ENCODE data around the gene SH3PXD2A.
A peak's percentile ranks its signal among the peaks of the same experiment; 100 is the strongest.
"Not testable (repeated sequence)": the region's sequence is repeated elsewhere in the genome, so short reads cannot be mapped to it uniquely, and the experiment has no call there.

The SH3PXD2A gene

DNA sequence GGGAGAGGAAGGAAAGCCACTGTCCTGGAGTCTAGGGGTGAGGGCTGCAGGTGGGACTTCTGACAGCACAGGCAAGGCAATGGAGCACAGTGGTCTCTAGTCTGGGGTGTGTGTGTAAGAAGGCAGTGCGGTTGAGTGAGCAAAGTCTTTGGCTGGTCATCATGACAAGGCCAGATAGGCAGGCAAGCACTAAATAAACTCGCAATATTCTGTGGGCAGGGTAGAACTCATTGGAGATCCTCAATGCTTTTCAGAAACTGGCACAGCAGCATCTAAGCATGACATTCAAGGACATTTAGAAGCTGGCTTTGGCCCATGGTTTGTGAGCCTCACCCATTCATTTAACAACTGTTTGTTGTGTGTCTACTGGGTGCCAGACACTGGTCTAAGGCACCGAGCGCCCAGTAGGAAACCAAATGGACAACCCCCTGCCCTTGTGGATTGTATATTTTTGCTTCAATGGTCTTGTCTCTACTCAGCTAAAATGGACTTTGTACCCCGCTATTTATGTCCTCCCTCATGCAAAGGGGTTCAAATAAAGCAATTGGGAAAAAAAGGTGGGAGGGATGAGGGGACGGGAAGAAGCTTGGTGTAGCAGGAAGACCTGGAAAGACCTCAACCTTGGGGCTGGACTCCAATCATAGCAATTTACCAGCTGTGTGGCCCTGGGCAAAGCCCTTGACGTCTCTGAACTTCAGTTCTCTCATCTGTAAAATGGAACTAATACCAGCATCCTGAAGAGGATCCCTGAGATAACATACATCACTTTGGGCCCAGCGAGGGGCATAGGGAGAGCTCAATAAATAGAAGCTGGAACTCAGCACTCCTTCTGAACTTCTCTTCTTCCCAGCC lies 245.9 kb downstream of the SH3PXD2A start:
- no peak overlapping the region for H3K4me3 ChIP-seq (ENCODE audit: low read length)
- TF ChIP-seq, protein P1, sequence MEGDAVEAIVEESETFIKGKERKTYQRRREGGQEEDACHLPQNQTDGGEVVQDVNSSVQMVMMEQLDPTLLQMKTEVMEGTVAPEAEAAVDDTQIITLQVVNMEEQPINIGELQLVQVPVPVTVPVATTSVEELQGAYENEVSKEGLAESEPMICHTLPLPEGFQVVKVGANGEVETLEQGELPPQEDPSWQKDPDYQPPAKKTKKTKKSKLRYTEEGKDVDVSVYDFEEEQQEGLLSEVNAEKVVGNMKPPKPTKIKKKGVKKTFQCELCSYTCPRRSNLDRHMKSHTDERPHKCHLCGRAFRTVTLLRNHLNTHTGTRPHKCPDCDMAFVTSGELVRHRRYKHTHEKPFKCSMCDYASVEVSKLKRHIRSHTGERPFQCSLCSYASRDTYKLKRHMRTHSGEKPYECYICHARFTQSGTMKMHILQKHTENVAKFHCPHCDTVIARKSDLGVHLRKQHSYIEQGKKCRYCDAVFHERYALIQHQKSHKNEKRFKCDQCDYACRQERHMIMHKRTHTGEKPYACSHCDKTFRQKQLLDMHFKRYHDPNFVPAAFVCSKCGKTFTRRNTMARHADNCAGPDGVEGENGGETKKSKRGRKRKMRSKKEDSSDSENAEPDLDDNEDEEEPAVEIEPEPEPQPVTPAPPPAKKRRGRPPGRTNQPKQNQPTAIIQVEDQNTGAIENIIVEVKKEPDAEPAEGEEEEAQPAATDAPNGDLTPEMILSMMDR (conservative IDR thresholded peaks at IDR 0.05; ENCODE audit: low read depth, low read length), result no peak
- no peak for DNase-seq (ENCODE audit: low read depth)

DNA sequence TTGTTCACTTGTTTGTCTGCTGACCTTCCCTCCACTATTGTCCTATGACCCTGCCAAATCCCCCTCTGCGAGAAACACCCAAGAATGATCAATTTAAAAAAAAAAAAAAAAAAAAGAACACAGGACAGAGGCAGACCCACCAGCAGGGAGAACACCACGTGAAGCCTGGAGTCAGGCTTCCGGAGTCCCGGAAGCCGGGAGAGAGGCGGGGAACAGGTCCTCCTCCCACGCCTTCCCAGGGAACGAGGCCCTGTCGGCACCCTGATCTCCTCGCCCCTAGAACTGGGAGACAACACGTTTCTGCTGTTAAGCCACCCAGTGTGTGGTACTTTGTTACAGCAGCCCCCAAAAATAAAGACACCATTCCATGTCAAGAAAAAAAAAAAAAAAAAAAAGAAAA lies 247.3 kb downstream of the SH3PXD2A start:
- not testable (repeated sequence) for DNase-seq (ENCODE audit: low read depth); H3K4me3 ChIP-seq (ENCODE audit: low read length)

DNA sequence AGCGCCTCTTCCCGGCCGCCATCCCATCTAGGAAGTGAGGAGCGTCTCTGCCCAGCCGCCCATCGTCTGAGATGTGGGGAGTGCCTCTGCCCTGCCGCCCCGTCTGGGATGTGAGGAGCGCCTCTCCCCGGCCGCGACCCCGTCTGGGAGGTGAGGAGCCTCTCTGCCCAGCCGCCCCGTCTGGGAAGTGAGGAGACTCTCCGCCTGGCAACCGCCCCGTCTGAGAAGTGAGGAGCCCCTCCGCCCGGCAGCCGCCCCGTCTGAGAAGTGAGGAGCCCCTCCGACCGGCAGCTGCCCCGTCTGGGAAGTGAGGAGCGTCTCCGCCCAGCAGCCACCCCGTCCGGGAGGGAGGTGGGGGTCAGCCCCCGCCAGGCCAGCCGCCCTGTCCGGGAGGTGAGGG lies 248.3 kb downstream of the SH3PXD2A start:
- H3K4me3 ChIP-seq (ENCODE audit: low read length); DNase-seq (ENCODE audit: low read depth): not testable (repeated sequence)

DNA sequence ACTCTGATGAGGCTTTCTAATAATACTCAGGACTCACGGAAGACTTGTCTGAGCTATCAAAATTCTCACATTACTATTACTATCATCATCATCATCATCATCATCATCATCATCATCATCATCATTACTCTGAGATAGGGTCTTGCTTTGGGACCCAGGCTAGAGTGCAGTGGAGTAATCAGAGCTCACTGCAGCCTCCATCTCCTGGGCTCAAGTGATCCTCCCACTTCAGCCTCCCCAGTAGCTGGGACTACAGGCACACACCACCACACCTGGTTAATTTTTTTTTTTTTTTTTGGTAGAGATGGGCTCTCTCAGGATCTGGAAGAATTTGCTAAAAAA lies 249.3 kb downstream of the SH3PXD2A start:
- H3K4me3 ChIP-seq (ENCODE audit: low read length); DNase-seq (ENCODE audit: low read depth): not testable (repeated sequence)

DNA sequence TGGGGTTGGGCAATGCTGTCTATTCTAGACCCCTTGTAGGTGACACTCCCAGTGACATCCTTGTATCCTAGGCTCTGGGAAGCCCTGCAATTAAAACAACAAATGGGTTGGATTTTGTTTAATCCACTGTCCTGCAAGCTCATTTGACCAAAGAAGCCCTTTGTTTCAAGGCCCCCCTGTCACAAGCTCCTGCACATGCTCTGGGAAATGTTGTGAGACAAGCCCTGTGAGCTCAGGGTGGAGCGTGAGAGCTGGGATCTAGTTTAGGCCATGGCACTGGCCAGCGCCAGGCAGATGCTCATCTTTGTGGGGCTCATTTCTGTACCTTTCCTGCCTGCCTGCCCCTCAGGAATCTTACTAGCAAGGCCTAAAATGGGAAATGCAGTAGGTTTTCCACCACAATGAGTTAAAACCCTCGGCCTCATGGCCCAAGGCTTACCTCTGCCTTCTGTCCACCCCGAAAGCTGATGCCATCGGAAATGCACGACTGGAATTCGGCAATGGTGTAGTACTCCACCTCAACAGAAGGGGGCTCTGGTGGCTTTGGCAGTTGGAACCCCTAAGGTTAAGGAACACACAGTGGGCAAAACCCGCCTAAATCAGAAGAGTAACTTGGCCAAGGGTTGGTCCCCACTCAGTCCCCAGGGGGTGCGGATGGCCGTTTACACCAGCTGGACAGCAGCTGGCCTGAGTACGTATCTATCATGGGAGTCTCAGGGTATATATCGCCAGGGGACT lies 249.8 kb downstream of the SH3PXD2A start:
- no peak overlapping the region for H3K4me3 ChIP-seq (ENCODE audit: low read length)
- DNase-seq (ENCODE audit: low read depth), result no peak
- TF ChIP-seq, protein P1 (conservative IDR thresholded peaks at IDR 0.05; ENCODE audit: low read depth, low read length), result peak; percentile 74

DNA sequence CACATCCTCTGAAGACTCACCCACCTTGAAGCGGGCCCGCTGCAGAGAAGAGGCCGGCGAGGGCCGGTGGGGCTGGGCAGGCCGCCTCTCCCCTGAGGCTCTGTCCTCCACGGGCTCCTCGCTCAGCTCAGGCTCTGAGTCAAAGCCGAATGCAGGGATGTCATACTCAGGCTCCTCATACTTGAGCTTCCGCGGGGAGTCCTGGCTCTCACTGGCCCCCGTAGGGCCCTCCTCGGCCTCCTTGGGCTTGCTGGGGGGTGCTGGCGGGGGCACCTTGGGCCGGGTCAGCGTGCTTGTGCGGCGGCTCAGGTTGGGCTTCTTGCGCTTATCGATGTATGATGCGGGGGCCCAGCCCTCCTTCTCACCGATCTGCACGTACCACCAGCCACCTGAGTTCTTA lies 252.0 kb downstream of the SH3PXD2A start:
- TF ChIP-seq, protein P1 (conservative IDR thresholded peaks at IDR 0.05; ENCODE audit: low read depth, low read length), result no peak
- DNase-seq (ENCODE audit: low read depth), result no peak
- no peak overlapping the region for H3K4me3 ChIP-seq (ENCODE audit: low read length)

DNA sequence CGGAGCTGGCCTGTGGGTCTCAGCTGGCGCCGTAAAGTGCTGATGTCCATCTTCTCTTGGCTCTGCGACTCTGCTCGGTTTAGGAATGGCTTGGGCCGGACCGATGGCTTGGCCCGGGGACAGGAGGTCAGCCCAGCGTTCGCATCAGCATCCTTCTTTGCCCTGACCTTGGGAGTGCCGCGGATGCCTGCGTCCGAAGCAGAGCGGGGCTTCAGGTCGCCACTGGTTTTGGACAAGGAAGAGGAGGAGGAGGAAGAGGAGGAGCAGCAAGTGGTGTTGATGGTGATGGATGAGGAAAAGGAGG lies 252.6 kb downstream of the SH3PXD2A start:
- no peak overlapping the region for H3K4me3 ChIP-seq (ENCODE audit: low read length)
- TF ChIP-seq, protein P1 (conservative IDR thresholded peaks at IDR 0.05; ENCODE audit: low read depth, low read length), result no peak
- no peak for DNase-seq (ENCODE audit: low read depth)

DNA sequence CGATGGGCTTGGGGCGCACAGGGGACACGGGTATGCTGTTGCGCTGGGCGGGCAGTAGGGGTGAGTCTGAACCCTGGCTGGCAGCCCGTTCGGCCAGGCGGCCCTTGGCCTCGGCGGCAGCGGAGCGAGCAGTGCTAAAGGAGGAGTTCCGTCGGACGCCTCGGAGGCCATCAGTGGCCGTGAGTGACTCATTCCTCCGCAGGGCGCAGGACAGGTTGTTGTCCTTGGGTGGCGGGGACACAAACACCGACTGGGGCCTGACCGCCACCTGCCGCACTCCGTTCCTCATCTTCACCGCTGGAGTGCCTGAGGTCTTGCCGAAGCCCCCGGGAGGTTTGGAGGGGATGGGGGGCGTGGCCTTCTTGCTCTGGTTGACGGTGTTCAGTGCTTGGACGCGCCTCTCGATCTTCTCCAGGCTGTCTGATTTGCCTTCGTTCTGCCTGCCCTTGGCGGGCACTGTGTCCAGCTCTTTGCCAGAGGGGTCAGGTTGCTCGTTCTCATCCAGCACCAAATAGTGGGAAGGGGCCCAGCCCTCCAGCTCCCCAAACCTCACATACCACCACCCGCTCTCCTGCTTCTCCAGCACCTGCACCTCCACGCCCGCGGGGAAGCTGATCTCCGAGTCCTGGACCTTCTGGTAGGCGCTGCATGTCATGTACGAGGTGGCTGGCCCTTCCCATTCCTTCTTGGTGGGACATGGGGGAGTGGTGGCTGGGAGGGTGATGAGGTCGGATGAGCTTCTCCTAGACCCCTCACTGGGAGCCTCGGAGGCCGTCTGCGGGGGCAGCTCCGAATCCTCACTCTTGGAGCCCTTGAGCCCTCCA lies 253.1 kb downstream of the SH3PXD2A start:
- H3K4me3 ChIP-seq (ENCODE audit: low read length), result no peak overlapping the region
- DNase-seq (ENCODE audit: low read depth), result no peak
- TF ChIP-seq, protein P1 (conservative IDR thresholded peaks at IDR 0.05; ENCODE audit: low read depth, low read length), result no peak

Data from retinal pigment epithelial cell (primary cell).